K562 (cell line): ENCODE measurements around the gene ASIC5. TPM values are rescaled to one million over a fixed set of nuclear protein-coding genes. Genes with fewer than 3 reads are reported as not detected.

Experiments used
- ATAC-seq: fragments of 200-7000 bp; cut with Tn5 transposase; 3 replicates; pipeline ENCODE4 v1.9.1; 2020; ENCODE audit warnings: moderate library complexity
- BruUV-seq: library from RNA; stranded (reverse); fragments of 400-500 nt; replicated peaks from 2 replicates; lab custom pipeline; 2021; lab: Mats Ljungman, UMichigan
- CTCF ChIA-PET: fragments of 300-600 bp; formaldehyde crosslinking; extraction: SDS; loops from one replicate; lab custom pipeline; 2021; ENCODE audit warnings: low intra/inter-chr PET ratio; lab: Yijun Ruan, JAX
- POLR2A ChIA-PET: fragments of 300-600, 350-650 bp; sonication (Branson Sonifier 250); formaldehyde crosslinking; extraction: SDS; loops from one replicate; lab custom pipeline; 2021; ENCODE audit warnings: antibody characterized with exemption, inconsistent platforms; lab: Yijun Ruan, JAX
- DNase-seq, 4 experiments: peaks; one replicate each; pipeline versions ENCODE4 v3.0.0 to v3.0.0-alpha.2; 2011 to 2018; ENCODE audit warnings: low spot score in 3 of 4, mixed read lengths in 3 of 4; ENCODE audit errors: extremely low read depth in 1 of 4
- FAIRE-seq: peaks from 2 replicates; lab custom pipeline; 2011; peaks lifted over from hg19 to GRCh38; lab: Jason Lieb, UNC
- H2AFZ ChIP-seq: 2 replicates; pipeline ENCODE4 v1.6.0; 2011; ENCODE audit warnings: low read depth, low read length, control low read depth, inconsistent platforms
- H3K27ac ChIP-seq: fragments of 200-600 bp; 3 replicates; pipeline ENCODE4 v1.8.0; 2011; ENCODE audit warnings: low read depth, mild to moderate bottlenecking, control low read depth, inconsistent platforms, low read length, moderate library complexity, mixed read lengths; ENCODE audit errors: extremely low read depth
- H3K27me3 ChIP-seq, 2 experiments: fragments of 300-600 bp in 1 of 2; 2 replicates in 1 of 2; 3 replicates in 1 of 2; pipeline versions ENCODE4 v1.6.0 to v1.8.0; 2011; ENCODE audit warnings: inconsistent platforms in 2 of 2, low read length in 2 of 2, mild to moderate bottlenecking in 1 of 2, mixed read lengths in 1 of 2, moderate library complexity in 1 of 2; ENCODE audit not compliant: control insufficient read depth in 2 of 2, insufficient read depth in 2 of 2
- H3K36me3 ChIP-seq: fragments of 300-600 bp; 3 replicates; pipeline ENCODE4 v1.8.0; 2011; ENCODE audit warnings: mild to moderate bottlenecking, low read length, inconsistent platforms; ENCODE audit not compliant: control insufficient read depth, insufficient read depth
- H3K4me1 ChIP-seq, 2 experiments: fragments of 200-600 bp in 1 of 2; replicated peaks in 1 of 2; 2 replicates in 1 of 2; 3 replicates in 1 of 2; pipeline versions ENCODE4 v1.5.1 to v1.8.0; 2011; ENCODE audit warnings: inconsistent platforms in 2 of 2, low read length in 2 of 2, mild to moderate bottlenecking in 1 of 2, mixed read lengths in 1 of 2, moderate library complexity in 1 of 2; ENCODE audit not compliant: control insufficient read depth in 2 of 2, insufficient read depth in 2 of 2
- H3K4me2 ChIP-seq: 2 replicates; pipeline ENCODE4 v1.6.1; 2011; ENCODE audit warnings: low read length, control low read depth, inconsistent platforms, mixed read lengths; ENCODE audit not compliant: insufficient read depth
- H3K4me3 ChIP-seq: fragments of 200-600 bp; sonication (generic), shearing (Covaris generic); 2 replicates; pipeline ENCODE4 v1.5.1; 2016; ENCODE audit warnings: control low read depth, inconsistent platforms
- H3K79me2 ChIP-seq: fragments of 200-600 bp; 3 replicates; pipeline ENCODE4 v1.8.0; 2011; ENCODE audit warnings: low read length, inconsistent platforms; ENCODE audit not compliant: control insufficient read depth, insufficient read depth
- H3K9ac ChIP-seq, 2 experiments: 2 replicates each; pipeline versions ENCODE4 v1.6.0 to v1.6.1; 2011; ENCODE audit warnings: low read depth in 2 of 2, low read length in 2 of 2, control low read depth in 1 of 2, inconsistent platforms in 1 of 2, mild to moderate bottlenecking in 1 of 2, mixed read lengths in 1 of 2; ENCODE audit not compliant: insufficient read depth in 1 of 2
- H3K9me1 ChIP-seq: one replicate; pipeline ENCODE4 v1.6.0; 2011; ENCODE audit warnings: inconsistent platforms, mild to moderate bottlenecking, low read length, moderate library complexity; ENCODE audit not compliant: control insufficient read depth, insufficient read depth
- H3K9me3 ChIP-seq: replicated peaks from 2 replicates; pipeline ENCODE4 v1.5.1; 2011; ENCODE audit warnings: low read depth, low read length, inconsistent platforms; ENCODE audit not compliant: control insufficient read depth, insufficient read depth
- H4K20me1 ChIP-seq: replicated peaks from 2 replicates; pipeline ENCODE4 v1.6.1; 2011; ENCODE audit warnings: low read length, inconsistent platforms, mixed read lengths; ENCODE audit not compliant: control insufficient read depth, insufficient read depth
- CCAR2 ChIP-seq: fragments of 200-400 bp; formaldehyde crosslinking; IDR thresholded peaks from 2 replicates; pipeline ENCODE4 v1.6.1; 2017; ENCODE audit warnings: mild to moderate bottlenecking, low read depth, low read length
- DEAF1 ChIP-seq: fragments of 450-650 bp; formaldehyde crosslinking; IDR thresholded peaks from 2 replicates; pipeline ENCODE4 v1.4.0; 2020; ENCODE audit warnings: mild to moderate bottlenecking, moderate library complexity
- ETV6 ChIP-seq, 3 experiments: fragments of 150-350 bp in 1 of 3; sonication (generic) in 1 of 3; formaldehyde crosslinking in 1 of 3; IDR thresholded peaks; 2 replicates each; pipeline versions ENCODE4 v1.6.1 to v1.8.0; 2014 to 2022; ENCODE audit warnings: borderline replicate concordance in 2 of 3, low read depth in 2 of 3, antibody characterized with exemption in 1 of 3, low read length in 1 of 3, mild to moderate bottlenecking in 1 of 3, missing genetic modification reagents in 1 of 3
- GMEB1 ChIP-seq: fragments of 250-450 bp; sonication (Bioruptor Pico); IDR thresholded peaks from 2 replicates; pipeline ENCODE4 v1.4.0; 2020; ENCODE audit warnings: mild to moderate bottlenecking
- KLF1 ChIP-seq: fragments of 450-650 bp; IDR thresholded peaks from 2 replicates; pipeline ENCODE4 v1.6.1; 2016; ENCODE audit warnings: missing genetic modification characterization, missing compliant biosample characterization
- MAFF ChIP-seq: IDR thresholded peaks from 2 replicates; pipeline ENCODE4 v1.6.1; 2012; ENCODE audit warnings: low read length, improper control_type of control experiment
- MAX ChIP-seq: sonication (generic); formaldehyde crosslinking; IDR thresholded peaks from 2 replicates; pipeline ENCODE4 v1.9.0; 2022; ENCODE audit warnings: mild to moderate bottlenecking, missing genetic modification reagents
- MAZ ChIP-seq, 2 experiments: fragments of 450-650 bp in 1 of 2; sonication (generic) in 1 of 2; formaldehyde crosslinking; IDR thresholded peaks in 1 of 2; conservative IDR thresholded peaks in 1 of 2; 2 replicates each; pipeline versions ENCODE4 v1.4.0 to v1.5.0; 2020; ENCODE audit warnings: mild to moderate bottlenecking in 1 of 2, missing genetic modification reagents in 1 of 2
- NR2C1 ChIP-seq, 2 experiments: fragments of 450-650 bp; IDR thresholded peaks; 2 replicates each; pipeline ENCODE4 v1.6.1; 2017; ENCODE audit warnings: mild to moderate bottlenecking in 2 of 2, antibody characterized with exemption in 1 of 2, inconsistent platforms in 1 of 2, missing compliant biosample characterization in 1 of 2, missing genetic modification characterization in 1 of 2
- NR2F6 ChIP-seq: fragments of 450-650 bp; formaldehyde crosslinking; IDR thresholded peaks from 2 replicates; pipeline ENCODE4 v1.4.0; 2020; ENCODE audit warnings: mild to moderate bottlenecking
- SP1 ChIP-seq: sonication (generic); formaldehyde crosslinking; IDR thresholded peaks from 2 replicates; pipeline ENCODE4 v1.8.1; 2022; ENCODE audit warnings: mild to moderate bottlenecking, missing genetic modification reagents
- TAF15 ChIP-seq: fragments of 200-400 bp; formaldehyde crosslinking; IDR thresholded peaks from 2 replicates; pipeline ENCODE4 v1.6.1; 2017; ENCODE audit warnings: mild to moderate bottlenecking, low read depth, low read length, moderate library complexity
- ZBTB2 ChIP-seq: fragments of 450-650 bp; IDR thresholded peaks from 2 replicates; pipeline ENCODE4 v1.6.1; 2016; ENCODE audit warnings: antibody characterized with exemption
- ZNF274 ChIP-seq: IDR thresholded peaks from 2 replicates; pipeline ENCODE4 v1.6.1; 2011; ENCODE audit warnings: low read depth, mild to moderate bottlenecking, low read length, moderate library complexity, borderline replicate concordance
- ZNF449 ChIP-seq: fragments of 250-450 bp; sonication (Bioruptor Pico); IDR thresholded peaks from 2 replicates; pipeline ENCODE4 v1.8.0; 2022; ENCODE audit warnings: moderate library complexity, mild to moderate bottlenecking, inconsistent platforms
- WGBS: fragments of 100-300 bp; shearing (Covaris generic); methylation state at CpG from one replicate; pipeline ENCODE4 v1.1.6; 2016; ENCODE audit warnings: low coverage, mixed read lengths; ENCODE audit not compliant: insufficient coverage; ENCODE audit errors: missing lambda C conversion rate; 5-methylcytosine and 5-hydroxymethylcytosine counted together
- in situ Hi-C: fragments of 300-500 bp; cut with MboI; formaldehyde crosslinking; loops from 4 replicates; pipeline ENCODE4 v1.15.0; 2018; ENCODE audit warnings: inconsistent platforms, mixed read lengths
- intact Hi-C: fragments of 100-400 bp; cut with micrococcal nuclease; formaldehyde crosslinking; loops from 2 replicates; pipeline ENCODE4 v1.14.2; 2022
- polyA plus RNA-seq, 8 experiments: library from polyadenylated mRNA; depleted of rRNA in 4 of 8; stranded (reverse) in 5 of 8; unstranded in 3 of 8; fragments of >200 nt; fragmentation: Nextera tagmentation in 2 of 8; fragmentation: Illumina TruSeq in 1 of 8; extraction: Ambion mirVana in 2 of 8; extraction: Trizol in 1 of 8; gene quantifications; 2 replicates each; pipeline versions ENCODE4 v1.2.1 to v1.2.3, GENCODE V29; 2011 to 2014; ENCODE audit warnings: inconsistent platforms in 1 of 8, missing spikeins in 1 of 8
- total RNA-seq, 7 experiments: library from RNA; depleted of rRNA in 6 of 7; stranded (reverse); fragments of >200 nt in 6 of 7; fragmentation: Illumina TruSeq in 2 of 7; extraction: Trizol in 2 of 7; gene quantifications; 2 replicates each; pipeline versions ENCODE4 v1.2.1 to v1.2.3, GENCODE V29; 2011 to 2021; ENCODE audit warnings: low replicate concordance in 1 of 7

Gene ASIC5
- total and polyA plus RNA-seq, 9 of the 15 experiments (the other 6 are each of a cell fraction or from before 2014, with no cell fraction given): not detected

- FAIRE-seq (no peak), DNase-seq (no peak), ATAC-seq (no peak)
- H3K4me3 ChIP-seq: no peak overlapping the region
- no peaks in the 10 kb centered on the region for H3K9me1 ChIP-seq
- ChIA-PET CTCF (no interaction called here), POLR2A (no interaction called here)
- H2AFZ ChIP-seq: no peak overlapping the region
- H3K9me3 ChIP-seq: no peaks in the 10 kb centered on the region
- H3K27ac ChIP-seq: no peak overlapping the region
- H3K36me3 ChIP-seq: no peaks in the 10 kb centered on the region
- no peak overlapping the region for H3K9ac ChIP-seq
- 0% methylated on average over 1 of the region's 1 CpG for WGBS
- H3K79me2 ChIP-seq: no peaks in the 10 kb centered on the region
- no peaks in the 10 kb centered on the region for H3K4me1 ChIP-seq
- H3K4me2 ChIP-seq: no peak overlapping the region
- BruUV-seq: no TSS peak
- no peaks in the 10 kb centered on the region for H4K20me1 ChIP-seq
- no peaks in the 10 kb centered on the region for H3K27me3 ChIP-seq
- in situ Hi-C loops: no loop called here
- intact Hi-C loops: loop anchor here (5.0 kb wide), 1 partner anchor 977 kb away; no protein-coding TSS in a partner anchor
- no peak for TF ChIP-seq DEAF1 (CRISPR knock-in tag)
- no peak for TF ChIP-seq NR2C1 (IDR thresholded peaks at IDR 0.05)
- no peak for TF ChIP-seq NR2C1 (tag; IDR thresholded peaks at IDR 0.05)
- no peak for TF ChIP-seq NR2F6 (CRISPR knock-in tag)
- TF ChIP-seq SP1 (CRISPR knock-in tag): no peak
- TF ChIP-seq TAF15: no peak
- no peak for TF ChIP-seq CCAR2
- TF ChIP-seq KLF1 (tag): no peak
- no peak for TF ChIP-seq ZNF449
- TF ChIP-seq ZNF274: no peak
- no peak for TF ChIP-seq MAZ (CRISPR knock-in tag; conservative IDR thresholded peaks at IDR 0.05 in 1 of 2, IDR thresholded peaks at IDR 0.05 in 1 of 2)
- TF ChIP-seq ZBTB2: no peak
- TF ChIP-seq MAX (CRISPR knock-in tag): no peak
- no peak for TF ChIP-seq GMEB1 (CRISPR knock-in tag)
- TF ChIP-seq ETV6 (IDR thresholded peaks at IDR 0.05; ENCODE audit: borderline replicate concordance in 1 of 2, low read depth in 2 of 2, low read length in 1 of 2): no peak
- TF ChIP-seq ETV6 (CRISPR knock-in tag; IDR thresholded peaks at IDR 0.05; ENCODE audit: borderline replicate concordance): no peak
- no peak for TF ChIP-seq MAFF
Measured at GRCh38 chr4:155784637-155785036, 81.4 kb downstream of the ASIC5 start.
